Stimulated activated CD8-positive, alpha-beta memory T cell treated with anti-CD3 and anti-CD28 coated beads, Interleukin-12 subunit alpha, Interleukin-12 subunit beta, amount 100 ng/mL, for 4 hours (primary cell): ENCODE results near the gene APOOL.
"Not testable (repeated sequence)": the region's sequence is repeated elsewhere in the genome, so short reads cannot be mapped to it uniquely, and the experiment has no call there.

Source experiments
- DNase-seq: peaks from one replicate; pipeline ENCODE4 v3.0.0-alpha.2; 2020; ENCODE audit warnings: low read depth

Gene APOOL, protein sequence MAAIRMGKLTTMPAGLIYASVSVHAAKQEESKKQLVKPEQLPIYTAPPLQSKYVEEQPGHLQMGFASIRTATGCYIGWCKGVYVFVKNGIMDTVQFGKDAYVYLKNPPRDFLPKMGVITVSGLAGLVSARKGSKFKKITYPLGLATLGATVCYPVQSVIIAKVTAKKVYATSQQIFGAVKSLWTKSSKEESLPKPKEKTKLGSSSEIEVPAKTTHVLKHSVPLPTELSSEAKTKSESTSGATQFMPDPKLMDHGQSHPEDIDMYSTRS

DNA sequence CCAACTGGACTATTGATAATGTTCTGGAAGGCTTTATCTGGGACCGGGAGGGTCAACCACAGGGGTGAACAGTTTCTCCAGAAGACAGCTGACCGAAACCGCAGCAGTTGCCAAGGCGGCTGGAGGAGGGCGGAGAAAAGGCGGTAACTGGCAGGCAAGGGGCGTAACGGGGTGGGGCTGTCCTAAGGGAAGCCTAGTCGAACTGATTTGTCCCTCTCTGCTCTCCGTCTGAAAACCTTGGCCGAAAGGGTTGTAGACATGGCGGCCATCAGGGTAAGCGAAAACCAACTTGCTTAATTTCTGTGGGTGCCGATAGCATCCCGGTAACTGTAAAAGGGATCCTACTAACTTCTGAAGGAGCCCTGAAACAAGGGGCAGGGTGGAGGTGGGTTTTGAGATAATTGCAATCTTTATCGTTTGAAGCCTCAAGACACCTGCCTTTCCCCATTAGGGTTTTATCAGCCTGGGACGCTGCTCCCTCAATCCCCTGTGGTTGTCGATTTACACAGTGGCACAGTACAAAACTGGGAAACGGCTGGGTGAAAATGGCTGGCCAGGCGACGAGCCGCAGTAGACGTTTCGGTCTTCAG, at the start of gene APOOL:
Gene APOOL (plus strand): TSS at position 223 of the 590 bp plus-strand sequence. CDS start 36 bp downstream, at position 259.
- DNase-seq, result peak; percentile 52

DNA sequence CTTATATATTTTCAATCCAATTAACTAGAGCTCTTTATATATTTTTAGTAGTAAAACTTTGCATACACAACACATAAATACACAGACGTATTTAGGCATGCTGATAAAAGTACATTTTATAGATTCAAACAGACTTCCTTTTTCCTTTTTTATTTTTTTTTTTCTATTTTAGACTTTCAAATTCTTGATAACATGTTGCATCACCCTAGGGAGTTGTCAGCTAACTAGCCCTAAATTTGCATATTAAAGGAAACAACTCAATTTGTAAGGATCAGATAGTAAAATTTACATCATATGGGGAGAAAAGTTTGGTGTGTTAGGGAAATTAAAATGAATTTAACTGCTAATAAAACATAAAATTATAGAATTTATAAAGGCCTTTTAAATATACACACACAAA, 47.4 kb upstream of the APOOL start:
- no peak for DNase-seq

DNA sequence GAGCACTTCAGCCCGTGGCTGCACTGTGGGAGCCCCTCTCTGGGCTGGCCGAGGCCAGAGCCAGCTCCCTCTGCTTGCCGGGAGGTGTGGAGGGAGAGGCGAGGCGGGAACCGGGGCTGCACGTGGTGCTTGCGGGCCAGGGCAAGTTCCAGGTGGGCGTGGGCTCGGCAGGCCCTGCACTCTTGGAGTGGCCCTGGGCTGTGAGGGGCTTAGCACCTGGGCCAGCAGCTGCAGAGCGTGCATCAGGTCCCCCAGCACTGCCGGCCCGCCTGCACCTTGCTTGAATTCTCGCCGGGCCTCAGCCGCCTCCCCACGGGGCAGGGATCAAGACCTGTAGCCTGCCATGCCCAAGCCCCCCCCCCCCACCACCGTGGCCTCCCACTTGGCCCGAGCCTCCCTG, 28.9 kb upstream of the APOOL start:
- DNase-seq, result no peak

DNA sequence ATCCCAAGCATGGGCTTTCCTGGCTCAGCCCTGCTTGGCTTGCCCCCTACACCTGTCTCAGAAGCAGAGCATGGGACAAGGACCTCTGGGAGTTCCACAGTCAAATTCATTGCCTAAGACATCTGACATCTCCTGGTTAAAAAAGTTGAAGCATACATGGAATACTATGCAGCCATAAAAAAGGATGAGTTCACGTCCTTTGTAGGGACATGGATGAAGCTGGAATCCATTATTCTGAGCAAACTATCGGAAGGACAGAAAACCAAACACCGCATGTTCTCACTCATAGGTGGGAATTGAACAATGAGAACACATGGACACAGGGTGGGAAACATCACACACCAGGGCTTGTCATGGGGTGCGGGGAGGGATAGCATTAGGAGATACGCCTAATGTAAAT, 11.9 kb upstream of the APOOL start:
- not testable (repeated sequence) for DNase-seq

DNA sequence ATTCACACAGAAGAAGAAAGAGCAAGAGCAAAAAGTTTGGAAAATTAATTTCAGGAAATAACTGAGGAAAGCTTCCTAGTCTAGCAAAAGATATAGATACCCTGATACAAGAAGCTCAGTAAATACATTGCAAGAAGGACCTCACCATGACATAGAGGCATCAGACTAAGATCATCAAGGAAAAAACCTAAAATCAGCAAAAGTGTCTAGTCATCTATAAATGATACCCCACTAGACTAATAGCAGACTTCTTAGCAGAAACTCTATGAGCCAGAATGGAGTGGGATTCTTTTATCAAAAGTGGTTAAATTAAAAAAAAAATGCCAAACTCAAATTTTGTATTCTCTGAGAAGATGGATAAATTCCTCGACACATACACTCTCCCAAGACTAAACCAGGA, 10.5 kb upstream of the APOOL start:
- DNase-seq, result no peak

DNA sequence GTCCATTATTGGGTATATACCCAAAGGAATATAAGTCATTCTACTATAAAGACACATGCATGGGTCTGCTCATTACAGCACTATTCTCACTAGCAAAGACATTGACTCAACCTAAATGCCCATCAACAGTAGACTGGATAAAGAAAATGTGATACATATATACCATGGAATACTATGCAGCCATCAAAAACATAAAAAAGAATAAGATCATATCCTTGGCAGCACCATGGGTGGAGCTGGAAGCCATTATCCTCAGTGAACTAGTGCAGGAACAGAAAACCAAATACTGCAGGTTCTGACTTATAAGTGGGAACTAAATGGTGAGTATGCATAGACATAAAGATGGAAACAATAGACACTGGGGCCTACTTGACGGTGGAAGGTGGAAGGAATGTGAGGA, 2.3 kb upstream of the APOOL start:
- no peak for DNase-seq

DNA sequence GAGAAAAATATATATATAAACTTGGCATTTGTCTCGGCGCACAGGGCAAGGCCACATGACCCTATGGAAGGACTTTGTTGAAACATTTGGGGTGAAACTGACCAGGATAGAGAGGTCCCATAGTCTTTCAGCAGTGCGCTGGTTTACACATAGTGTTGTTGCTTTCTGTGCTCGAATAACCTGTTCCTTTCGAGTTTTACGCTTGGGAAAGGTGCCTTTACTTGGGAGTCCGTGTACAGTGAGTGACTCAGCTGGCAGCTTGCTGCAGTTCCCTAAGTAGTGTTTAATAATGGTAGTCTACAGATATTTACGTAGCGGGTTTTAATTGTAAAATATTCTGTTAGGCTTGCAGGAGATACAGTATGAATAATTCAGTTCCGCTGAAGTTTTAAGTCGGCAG, 578 bp downstream of the APOOL start:
- DNase-seq, result no peak

DNA sequence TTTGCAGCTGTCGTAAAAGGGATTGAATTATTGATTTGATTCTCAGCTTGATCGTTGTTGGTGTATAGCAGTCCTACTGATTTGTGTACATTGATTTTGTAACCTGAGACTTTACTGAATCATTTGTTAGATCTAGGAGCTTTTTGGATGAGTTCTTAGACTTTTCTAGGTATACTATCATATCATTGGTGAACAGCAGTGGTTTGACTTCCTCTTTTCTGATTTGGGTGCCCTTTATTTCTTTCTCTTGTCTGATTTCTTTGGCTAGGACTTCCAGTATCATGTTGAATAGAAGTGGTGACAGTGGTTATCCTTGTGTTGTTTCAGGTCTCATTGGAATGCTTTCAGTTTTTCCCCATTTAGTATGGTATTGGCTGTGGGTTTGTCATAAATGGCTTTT, 8.4 kb downstream of the APOOL start:
- DNase-seq, result no peak

DNA sequence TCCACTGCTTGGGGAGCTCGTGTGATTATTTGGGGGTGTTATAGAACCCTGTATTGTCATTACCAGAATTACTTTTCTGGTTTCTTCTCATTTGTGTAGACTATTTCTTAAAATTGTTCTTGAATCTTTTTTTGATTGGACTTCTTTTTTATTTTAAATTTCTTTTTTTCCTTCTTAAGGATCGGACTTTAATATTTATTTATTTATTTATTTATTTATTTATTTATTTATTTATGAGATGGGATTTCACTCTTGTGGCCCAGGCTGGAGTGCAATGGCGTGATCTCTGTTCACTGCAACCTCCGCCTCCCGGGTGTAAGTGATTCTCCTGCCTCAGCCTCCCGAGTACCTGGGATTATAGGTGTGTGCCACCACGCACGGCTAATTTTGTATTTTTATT, 11.7 kb downstream of the APOOL start:
- DNase-seq, result not testable (repeated sequence)

DNA sequence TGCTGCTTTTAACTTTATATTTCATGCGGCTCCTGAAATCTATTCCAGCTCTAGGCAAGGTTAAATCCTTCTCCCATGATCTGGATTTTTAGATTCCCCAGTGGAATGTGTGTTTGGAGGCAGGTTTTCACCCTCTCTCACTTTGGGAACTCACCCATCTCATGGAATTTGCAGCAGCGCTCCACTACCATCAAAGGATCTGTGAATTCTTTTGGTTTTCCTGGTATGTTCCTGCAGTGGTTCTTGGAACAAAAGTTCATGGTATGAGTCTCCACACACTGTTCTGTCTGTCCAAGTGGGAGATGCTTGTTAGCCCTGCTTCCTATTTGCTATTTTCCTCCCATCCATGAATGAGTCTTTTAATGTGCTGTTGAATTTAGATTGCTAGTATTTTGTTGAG, 14.0 kb downstream of the APOOL start:
- DNase-seq, result no peak

DNA sequence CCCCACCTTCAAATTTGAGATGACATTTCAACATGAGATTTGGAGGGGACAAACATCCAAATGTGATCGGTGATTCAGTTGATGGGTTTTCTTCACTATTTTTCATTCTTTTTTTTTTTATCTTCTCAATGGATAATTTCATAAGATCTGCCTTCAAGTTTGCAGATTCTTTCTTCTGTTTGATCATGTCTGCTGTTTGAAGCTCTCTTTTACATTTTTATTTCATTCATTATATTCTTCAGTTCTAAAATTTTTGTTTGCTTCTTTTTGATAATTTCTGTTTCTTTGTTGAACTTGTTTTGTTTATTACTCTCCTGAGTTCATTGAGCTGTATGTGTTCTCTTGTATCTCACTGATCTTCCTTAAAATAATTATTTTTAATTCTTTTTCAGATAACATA, 14.8 kb downstream of the APOOL start:
- no peak for DNase-seq

DNA sequence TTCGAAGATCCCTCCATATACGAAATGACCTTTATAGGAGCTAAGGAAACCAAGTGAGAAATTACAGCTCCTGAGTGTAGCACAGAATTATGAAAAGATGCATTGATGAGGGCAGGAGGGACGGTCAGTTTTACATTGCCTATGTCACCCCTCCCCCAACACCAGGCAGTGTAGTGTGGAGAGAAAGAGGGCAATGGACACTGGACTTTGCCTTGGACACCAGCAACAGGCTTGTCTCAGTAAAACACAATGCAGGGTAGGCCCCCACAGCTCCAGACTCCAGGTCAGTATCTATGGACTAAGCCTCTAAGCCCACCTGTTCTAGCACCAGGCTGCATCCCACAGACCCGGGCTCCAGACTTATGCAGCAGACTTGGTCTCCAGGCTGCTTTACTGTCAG, 16.5 kb downstream of the APOOL start:
- DNase-seq, result no peak

DNA sequence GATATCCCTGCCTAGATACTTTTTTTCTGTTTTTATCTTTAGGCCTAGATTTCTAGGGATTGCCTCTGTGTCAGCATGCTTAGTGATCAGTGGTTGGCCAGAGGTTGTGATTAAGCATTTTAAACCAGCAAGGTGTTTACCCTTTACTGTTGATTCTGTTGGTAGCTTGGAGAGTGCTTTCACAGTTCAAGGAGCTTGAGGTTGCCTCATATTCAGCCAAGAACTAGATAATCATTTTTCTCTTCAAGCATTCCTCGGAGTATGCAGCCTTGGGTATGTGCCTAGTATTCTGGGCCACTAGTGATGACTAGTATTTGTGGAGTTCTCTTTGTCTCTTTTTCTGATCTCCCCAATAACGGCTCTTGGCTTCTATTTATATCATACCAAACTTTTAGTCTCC, 20.4 kb downstream of the APOOL start:
- no peak for DNase-seq

DNA sequence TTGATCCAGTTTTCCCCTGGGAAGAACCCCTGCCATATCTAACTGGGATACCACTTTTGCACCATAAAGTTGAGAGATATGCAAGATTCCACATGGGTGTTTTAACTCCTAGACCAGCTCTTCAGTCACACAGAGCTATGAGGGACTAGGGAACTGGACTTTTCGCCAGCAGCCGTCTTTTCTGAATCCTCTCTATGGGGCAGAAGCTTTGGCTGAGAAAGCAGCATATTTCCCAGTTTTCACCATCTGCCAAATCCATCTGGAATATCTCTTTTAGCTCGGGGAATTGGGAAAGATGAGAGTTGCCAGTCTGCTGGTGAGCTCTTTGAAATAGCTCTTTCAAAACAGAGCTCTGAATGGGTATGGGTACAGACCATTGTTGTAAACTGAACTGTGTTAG, 20.9 kb downstream of the APOOL start:
- DNase-seq, result no peak

DNA sequence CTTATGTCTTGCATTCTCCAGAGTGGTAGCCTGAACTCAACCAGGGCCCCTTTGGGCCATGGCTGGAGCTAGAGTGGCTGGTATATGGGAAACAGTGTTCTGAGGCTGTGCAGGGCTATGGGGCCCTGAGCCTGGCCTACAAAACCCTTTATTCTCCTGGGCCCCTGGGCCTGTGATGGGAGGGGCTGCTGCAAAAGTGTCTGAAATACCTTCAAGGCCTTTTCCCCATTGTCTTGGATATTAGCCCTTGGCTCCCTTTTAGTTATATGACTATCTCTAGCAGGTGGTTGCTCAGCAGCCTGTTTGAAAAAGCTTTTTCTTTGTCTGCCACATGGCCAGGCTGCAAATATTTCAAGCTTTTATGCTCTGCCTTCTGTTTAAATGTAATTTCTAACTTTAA, 22.5 kb downstream of the APOOL start:
- DNase-seq, result no peak

DNA sequence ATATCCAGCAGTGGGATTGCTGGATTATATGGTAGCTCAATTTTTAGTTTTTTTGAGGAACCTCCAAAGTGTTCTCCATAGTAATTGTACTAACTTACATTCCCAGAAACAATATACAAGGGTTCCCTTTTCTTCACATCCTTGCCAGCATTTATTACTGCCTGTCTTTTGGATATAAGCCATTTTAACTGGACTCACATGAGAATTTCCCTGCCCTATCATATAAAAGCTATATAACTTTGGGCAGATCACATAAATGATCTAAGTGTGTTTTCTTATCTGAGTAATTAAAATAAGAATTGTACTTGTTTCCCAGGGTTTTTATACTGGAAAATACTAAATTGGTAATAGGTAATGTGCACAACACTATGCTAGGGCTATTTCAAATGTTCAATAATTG, 25.4 kb downstream of the APOOL start:
- no peak for DNase-seq

DNA sequence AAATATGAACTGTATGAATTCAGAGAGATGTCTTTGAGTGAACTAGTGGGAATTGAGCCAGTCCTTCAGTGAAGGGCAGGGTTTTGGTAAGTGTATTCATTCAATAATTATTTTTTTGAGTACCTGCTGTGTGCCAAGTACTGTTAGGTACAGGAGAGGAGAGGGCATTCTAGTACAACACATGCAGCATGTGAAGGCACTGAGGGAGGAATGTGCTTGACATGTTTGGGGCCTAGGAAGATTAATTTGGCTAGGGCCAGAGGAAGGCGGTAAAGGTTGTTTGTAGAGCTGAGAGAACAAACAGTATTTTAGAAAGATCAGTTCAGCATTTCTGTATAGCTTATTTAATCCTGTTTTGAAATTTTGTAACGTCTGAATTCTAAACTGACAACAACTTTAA, 27.8 kb downstream of the APOOL start:
- no peak for DNase-seq

DNA sequence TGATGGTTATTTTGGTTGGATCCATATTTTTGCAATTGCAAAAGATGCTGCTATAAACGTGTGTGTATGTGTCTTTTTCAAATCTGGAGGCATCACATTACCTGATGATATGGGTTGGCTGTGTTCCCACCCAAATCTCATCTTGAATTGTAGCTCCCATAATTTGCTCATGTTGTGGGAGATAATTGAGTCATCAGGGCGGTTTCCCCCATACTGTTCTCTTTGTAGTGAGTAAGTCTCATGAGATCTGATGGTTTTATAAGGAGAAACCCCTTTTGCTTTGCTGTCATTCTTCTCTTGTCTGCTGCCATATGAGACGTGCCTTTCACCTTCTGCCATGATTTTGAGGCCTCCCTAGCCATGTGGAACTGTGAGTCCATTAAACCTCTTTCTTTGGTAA, 33.4 kb downstream of the APOOL start:
- no peak for DNase-seq

DNA sequence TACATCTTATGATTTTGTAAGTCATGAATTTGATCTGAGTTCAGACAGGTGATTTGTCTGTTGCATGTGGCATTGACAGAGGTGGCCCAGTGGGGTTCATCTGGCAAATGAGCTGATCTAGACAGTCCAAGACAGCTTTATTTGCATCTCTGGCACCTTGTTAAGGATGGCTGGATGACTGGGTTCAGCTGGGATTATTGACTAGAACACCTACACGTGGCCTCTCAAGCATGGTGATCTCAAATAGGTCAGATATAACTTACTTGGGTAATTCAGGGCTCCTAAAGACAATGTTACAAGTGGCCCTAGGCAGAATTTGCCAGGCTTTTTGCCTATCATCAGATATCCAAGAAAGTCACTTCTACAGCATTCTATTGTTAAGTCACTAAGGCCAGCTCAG, 48.0 kb downstream of the APOOL start:
- no peak for DNase-seq

DNA sequence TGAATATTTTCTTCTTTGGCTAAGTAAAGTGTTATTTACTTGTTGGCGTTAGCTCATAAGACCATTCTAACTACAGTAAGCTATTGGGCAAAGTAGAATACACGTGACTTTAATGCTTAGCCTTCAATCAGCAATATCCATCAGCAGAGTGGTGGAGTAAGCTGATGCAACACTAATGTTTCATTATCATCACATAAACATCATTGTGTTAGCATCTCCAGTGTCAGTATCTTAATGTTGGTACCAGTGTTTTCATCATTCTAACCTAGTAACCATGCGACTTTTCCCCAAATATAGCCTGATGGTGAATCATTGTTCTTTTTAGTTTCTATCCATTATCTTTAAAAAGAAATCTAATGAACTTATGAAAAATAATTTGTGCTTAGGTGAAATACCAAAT, 48.5 kb downstream of the APOOL start:
- no peak for DNase-seq

DNA sequence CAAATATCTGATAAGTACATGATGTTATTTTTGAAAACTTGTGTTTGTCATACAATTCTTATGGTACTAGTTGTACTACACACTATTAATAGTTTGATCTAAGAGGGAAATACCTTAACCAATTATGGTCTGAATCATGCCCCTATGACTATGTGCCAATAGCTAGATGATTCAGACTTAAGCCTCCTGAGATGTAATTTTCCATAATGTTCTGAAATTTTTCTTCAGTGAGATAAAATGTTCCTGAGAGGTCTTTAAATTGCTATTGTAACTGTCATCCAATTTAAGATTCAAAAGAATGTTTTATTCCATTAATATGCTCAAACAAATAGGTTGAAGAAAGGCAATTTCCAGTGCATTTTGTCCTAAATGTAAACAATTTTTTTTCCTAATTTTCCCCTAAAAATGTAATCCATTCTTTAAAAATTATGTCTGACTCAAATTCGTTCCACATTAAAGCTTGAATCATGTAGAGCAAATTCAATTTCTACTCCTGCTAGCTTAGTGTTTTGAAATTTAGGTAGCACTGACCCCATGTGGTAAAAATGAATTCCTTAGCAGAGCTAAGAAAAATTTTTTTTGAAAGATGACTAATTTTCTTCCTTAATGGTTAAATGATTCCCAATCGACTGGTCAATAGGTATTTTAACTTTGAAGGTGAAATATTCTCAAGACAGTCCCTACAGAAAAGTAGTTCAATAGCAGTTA, 49.1 kb downstream of the APOOL start:
- DNase-seq, result no peak

DNA sequence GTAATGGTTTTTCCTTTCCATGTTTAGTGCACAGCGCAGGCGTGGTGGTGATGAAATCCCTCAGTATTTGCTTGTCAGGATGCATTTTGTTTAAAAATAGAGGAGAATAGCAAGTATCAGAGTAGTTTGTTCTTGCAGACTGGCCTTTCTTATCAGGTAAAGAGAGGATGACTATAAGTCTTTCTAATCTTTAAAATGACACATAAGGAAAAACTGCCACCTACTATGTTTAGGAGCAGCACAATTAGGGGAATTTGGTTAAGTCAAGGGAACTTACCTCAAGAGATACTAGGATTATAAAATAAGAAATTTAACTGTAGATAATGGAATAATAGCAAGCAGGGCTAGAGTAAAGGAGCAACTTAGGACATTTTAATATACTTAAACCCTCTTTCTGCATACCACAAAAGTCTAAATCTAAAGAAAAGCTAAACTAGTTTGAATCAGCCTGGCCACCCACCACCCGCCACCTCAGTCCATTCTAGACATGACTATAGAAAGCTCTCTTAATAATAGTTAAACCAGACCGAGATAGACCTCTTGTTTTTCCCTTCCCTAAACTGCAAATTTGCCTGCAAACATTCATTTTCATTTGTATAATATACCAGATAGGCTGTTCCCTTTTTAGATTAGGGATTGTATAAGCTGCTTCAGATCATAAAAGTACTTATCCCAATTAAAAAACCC, 62.0 kb downstream of the APOOL start:
- no peak for DNase-seq

DNA sequence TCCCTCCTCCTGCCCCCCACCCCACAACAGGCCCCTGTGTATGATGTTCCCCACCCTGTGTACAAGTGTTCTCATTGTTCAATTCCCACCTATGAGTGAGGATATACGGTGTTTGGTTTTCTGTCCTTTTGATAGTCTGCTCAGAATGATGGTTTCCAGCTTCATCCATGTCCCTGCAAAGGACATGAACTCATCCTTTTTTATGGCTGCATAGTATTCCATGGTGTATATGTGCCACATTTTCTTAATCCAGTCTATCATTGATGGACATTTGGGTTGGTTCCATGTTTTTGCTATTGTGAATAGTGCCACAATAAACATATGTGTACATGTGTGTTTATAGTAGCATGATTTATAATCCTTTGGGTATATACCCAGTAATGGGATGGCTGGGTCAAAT, 73.6 kb downstream of the APOOL start:
- not testable (repeated sequence) for DNase-seq
